Subcutaneous abdominal adipose tissue (tissue), 5 donors: ENCODE data around the gene CERT1.

Experiments
- H3K27ac ChIP-seq: one replicate; pipeline ENCODE4 v1.7.0; 2013; ENCODE audit warnings: low read depth, mild to moderate bottlenecking, inconsistent platforms, low read length, moderate library complexity
- H3K27me3 ChIP-seq, 5 donors: one replicate each; pipeline ENCODE4 v1.7.0; 2013; ENCODE audit warnings: low read length in 5 of 5, inconsistent platforms in 1 of 5; ENCODE audit not compliant: control insufficient read depth in 5 of 5, insufficient read depth in 4 of 5
- H3K36me3 ChIP-seq, 5 donors: one replicate each; pipeline ENCODE4 v1.7.0; 2013; ENCODE audit warnings: low read length in 5 of 5; ENCODE audit not compliant: control insufficient read depth in 5 of 5, insufficient read depth in 5 of 5
- H3K4me1 ChIP-seq, 5 donors: one replicate each; pipeline ENCODE4 v1.7.0; 2013; ENCODE audit warnings: low read length in 5 of 5, mild to moderate bottlenecking in 3 of 5, moderate library complexity in 1 of 5; ENCODE audit not compliant: control insufficient read depth in 5 of 5, insufficient read depth in 5 of 5
- H3K4me3 ChIP-seq, 5 donors: one replicate each; pipeline ENCODE4 v1.7.0; 2013; ENCODE audit warnings: low read length in 5 of 5, low read depth in 1 of 5
- H3K9ac ChIP-seq, 5 donors: one replicate each; pipeline ENCODE4 v1.7.0; 2013; ENCODE audit warnings: low read length in 5 of 5, mild to moderate bottlenecking in 4 of 5, moderate library complexity in 3 of 5
- H3K9me3 ChIP-seq, 5 donors: one replicate each; pipeline ENCODE4 v1.7.0; 2013; ENCODE audit warnings: low read length in 5 of 5; ENCODE audit not compliant: control insufficient read depth in 5 of 5
- donor health status: healthy.
- donor health status: healthy.
- donor health status: healthy.
- donor health status: healthy.
- donor health status: healthy.

The CERT1 gene

DNA sequence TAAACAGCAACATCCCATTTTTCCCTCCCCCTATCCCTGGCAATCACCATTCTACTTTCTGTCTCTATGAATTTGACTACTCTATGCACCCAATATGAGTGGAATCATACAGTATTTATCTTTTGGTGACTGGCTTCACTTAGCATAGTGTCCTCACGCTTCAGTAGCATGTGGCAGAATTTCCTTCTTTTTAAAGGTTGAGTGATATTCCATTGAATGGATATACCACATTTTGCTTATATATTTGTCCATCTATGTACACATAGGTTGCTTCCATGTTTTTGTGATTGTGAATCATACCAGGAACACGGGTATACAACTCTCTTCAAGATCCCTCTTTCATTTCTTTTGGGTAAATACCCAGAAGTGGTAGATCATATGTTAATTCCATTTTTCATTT, 69.9 kb downstream of the CERT1 start:
- Histone ChIP-seq H3K9ac (no peak overlapping the region), H3K9me3 (peaks cover 0 to 10% (median 6%) of the 10 kb centered on the region in 5 donors), H3K4me3 (no peak overlapping the region), H3K4me1 (no peaks in the 10 kb centered on the region), H3K36me3 (no peaks in the 10 kb centered on the region), H3K27me3 (no peaks in the 10 kb centered on the region), H3K27ac (no peak overlapping the region)

DNA sequence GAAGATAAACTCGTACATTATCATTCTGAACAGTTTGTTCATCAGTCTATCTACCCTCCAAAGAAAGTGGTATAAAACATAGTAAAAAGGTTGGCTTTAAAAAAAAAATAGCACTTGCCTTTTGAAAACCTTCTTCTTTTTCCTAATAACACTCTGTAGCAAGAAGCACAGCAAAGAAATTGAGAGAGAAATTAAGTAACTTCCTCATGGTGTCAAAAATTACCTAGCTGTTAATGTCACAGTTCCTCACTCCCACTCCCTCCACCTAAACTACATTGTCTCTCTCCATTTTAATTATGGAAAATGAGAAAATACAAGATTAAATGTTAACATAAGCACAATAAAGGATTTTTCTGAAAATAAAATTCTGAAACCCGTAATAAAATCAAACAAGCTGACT, 72.2 kb downstream of the CERT1 start:
- Histone ChIP-seq H3K27me3 (no peaks in the 10 kb centered on the region), H3K36me3 (peaks cover 0 to 5% (median 0%) of the 10 kb centered on the region in 5 donors)

DNA sequence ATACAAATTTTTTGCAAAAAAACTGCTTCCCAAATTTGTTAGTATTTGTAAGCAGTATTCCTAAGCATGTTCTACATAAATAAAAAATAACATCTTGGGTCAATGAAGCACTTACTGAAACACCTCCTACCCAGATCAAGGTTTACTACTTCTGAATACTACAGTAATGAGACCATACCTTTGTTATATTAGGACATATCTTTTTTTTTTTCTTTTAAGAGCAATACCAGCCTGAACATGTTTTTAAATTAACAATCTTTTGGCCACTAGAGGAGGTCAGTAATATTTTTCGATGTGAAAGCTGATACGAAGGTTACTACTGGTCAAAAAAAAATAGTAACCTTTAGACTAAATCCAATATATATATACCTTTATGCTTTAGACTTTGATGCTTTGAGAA, 72.7 kb downstream of the CERT1 start:
- Histone ChIP-seq H3K4me1 (no peaks in the 10 kb centered on the region), H3K27me3 (no peaks in the 10 kb centered on the region), H3K36me3 (peaks cover 0 to 5% (median 0%) of the 10 kb centered on the region in 5 donors), H3K9me3 (peaks cover 0 to 5% (median 0%) of the 10 kb centered on the region in 5 donors), H3K9ac (no peak overlapping the region), H3K4me3 (no peak overlapping the region), H3K27ac (no peak overlapping the region)

More for the DNA sequence above, 72.2 kb downstream of the CERT1 start:
- Histone ChIP-seq H3K4me1 (no peaks in the 10 kb centered on the region), H3K9me3 (peaks cover 0 to 5% (median 0%) of the 10 kb centered on the region in 5 donors), H3K9ac (no peak overlapping the region), H3K27ac (no peak overlapping the region), H3K4me3 (no peak overlapping the region)

DNA sequence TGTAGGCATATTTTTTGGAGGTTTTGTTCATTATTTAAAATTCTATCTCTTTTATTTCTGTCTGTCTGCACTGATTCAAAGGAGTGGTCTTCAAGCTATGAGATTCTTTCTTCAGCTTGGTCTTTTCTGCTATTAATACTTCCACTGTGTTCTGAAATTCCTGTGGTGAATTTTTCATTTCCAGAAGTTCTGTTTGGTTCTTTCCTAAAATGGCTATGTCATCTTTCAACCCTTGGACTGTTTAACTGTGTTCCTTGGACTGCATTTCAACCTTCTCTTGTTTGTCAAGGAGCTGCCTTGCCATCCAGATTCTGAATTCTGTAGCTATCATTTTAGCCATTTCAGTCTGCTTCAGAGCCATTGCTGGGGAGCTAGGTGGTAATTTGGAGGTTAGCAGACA, 76.3 kb downstream of the CERT1 start:
- Histone ChIP-seq H3K9ac (no peak overlapping the region), H3K4me3 (no peak overlapping the region), H3K36me3 (peaks cover 0 to 5% (median 0%) of the 10 kb centered on the region in 5 donors), H3K27me3 (no peaks in the 10 kb centered on the region), H3K9me3 (no peaks in the 10 kb centered on the region), H3K27ac (no peak overlapping the region), H3K4me1 (no peaks in the 10 kb centered on the region)

DNA sequence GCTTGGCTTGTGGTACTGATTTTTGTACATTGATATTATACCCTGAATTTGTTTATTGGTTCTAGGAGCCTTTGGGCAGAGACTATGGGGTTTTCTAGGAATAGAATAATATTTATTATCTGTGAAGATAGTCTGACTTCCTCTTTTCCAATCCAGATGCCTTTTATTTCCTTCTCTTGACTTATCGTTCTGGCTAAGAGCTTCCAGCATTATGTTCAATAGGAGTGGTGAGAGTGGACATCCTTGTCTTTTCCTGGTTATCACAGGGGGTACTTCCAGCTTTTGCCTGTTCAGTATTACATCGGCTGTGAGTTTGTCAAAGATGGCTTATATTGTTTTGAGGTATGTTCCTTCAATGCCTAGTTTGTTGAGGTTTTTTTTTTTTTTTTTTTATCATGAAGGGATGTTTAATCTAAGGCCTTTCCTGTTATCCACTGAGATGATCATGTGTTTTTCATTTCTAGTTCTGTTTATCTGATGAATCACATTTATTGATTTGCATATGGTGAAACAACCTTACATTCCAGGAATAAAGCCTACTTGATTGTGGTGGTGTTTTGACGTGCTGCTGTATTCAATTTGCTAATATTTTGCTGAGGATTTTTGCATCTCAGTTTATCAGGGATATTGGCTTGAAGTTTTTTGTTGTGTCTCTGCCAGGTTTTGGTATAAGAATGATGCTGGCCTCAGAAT, 77.5 kb downstream of the CERT1 start:
- Histone ChIP-seq H3K4me1 (no peaks in the 10 kb centered on the region), H3K4me3 (no peak overlapping the region), H3K9me3 (no peaks in the 10 kb centered on the region), H3K27me3 (no peaks in the 10 kb centered on the region), H3K27ac (no peak overlapping the region), H3K9ac (no peak overlapping the region), H3K36me3 (peaks cover 0 to 5% (median 0%) of the 10 kb centered on the region in 5 donors)

DNA sequence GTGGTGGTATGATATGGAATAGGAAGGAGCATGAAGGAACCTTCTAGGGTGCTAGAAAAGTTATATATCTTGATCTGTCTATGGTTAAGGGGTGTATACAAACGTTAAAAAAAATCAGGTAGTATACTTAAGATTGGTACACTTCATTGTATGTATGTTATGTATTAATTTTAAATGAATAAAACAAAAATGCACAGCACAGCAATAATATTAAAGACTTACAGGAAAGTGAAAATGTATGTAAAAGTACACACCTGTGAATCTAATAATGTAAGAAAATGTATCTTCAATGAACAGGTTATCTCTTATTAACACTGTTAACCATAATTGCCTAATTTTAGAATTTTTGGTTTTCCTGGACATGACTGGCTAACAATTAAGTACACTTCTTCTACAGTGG, 97.2 kb downstream of the CERT1 start:
- H3K9ac ChIP-seq = no peak overlapping the region
- no peaks in the 10 kb centered on the region for H3K27me3 ChIP-seq
- no peaks in the 10 kb centered on the region for H3K9me3 ChIP-seq
- peaks cover 19 to 44% (median 35%) of the 10 kb centered on the region in 5 donors for H3K36me3 ChIP-seq
- no peak overlapping the region for H3K4me3 ChIP-seq
- no peaks in the 10 kb centered on the region for H3K4me1 ChIP-seq
- H3K27ac ChIP-seq = no peak overlapping the region

DNA sequence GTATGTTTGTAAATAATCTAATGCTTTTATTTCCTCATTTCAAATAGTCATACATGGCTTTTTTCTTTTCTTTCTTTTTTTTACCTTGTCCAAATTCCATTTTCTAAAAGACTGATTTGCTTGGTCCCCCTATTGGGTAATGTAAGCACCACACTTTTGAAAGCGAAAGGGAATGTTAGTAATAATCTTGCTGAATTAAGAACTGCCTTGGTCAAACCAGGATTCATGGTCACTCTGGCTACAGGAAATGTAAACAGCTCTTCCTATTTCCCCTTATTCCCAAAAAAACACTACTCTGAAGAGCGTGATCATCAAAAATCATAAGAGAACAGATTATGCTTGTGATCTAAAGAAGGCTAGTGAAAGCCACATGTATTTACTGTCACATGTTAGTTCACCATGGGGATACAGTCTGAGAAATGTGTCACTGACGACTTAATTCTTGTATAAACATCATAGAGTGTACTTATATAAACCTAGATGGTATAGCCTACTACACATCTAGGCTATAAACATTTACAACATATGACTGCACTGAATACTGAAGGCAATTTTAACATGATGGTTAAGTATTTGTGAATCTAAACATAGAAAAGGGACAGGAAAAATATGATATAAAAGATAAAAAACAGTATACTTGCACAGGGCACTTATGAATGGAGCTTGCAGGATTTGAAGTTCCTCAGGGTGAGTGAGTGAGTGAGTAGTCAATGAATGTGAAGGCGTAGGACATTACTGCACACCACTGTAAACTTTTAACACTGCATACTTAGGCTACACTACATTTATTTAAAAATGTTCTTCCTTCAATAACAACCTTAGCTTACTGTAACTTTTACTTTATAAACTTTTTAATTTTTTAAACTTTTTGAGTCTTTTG, 99.1 kb downstream of the CERT1 start:
- Histone ChIP-seq H3K4me3 (no peak overlapping the region), H3K36me3 (peaks cover 6 to 45% (median 25%) of the 10 kb centered on the region in 5 donors), H3K27me3 (no peaks in the 10 kb centered on the region), H3K4me1 (no peaks in the 10 kb centered on the region), H3K9ac (no peak overlapping the region), H3K27ac (no peak overlapping the region), H3K9me3 (no peaks in the 10 kb centered on the region)

DNA sequence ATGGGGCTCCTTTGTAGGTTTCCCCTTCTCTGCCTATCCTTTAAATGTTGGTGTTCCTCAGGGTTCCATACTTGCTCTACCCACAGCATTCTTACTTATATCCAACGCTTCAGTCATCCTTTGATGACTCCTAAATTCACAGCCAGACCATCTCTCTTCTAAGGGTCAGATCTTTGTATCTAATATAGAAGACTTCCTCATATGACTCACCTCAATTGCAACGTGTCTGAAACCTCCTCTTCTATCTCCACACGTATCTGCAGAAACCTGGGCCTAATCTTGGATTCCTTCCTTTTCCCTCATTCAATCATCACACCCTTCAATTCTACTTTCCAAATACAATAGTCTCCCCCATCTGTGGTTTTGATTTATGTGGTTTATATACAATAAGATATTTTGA, 106.1 kb downstream of the CERT1 start:
- Histone ChIP-seq H3K27me3 (no peaks in the 10 kb centered on the region), H3K4me1 (no peaks in the 10 kb centered on the region), H3K27ac (no peak overlapping the region), H3K9me3 (no peaks in the 10 kb centered on the region), H3K9ac (no peak overlapping the region), H3K4me3 (no peak overlapping the region), H3K36me3 (peaks cover 8 to 50% (median 34%) of the 10 kb centered on the region in 5 donors)

DNA sequence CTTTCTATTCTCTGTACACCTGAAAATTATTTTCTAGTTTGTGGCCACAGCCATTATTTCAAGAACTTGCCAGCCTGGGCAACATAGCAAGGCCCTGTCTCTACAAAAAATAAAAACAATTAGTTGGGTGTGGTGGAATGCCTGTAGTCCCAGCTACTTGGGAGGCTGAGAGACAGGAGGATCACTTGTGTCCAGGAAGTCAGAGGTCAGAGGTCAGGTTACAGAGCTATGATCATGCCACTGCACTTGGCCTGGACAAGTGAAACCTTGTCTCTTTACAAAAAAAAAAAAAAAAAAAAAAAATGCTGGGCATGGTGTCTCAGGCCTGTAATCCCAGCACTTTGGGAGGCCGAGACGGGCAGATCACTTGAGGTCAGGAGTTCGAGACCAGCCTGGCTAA, 116.2 kb downstream of the CERT1 start:
- H3K4me1 ChIP-seq = no peaks in the 10 kb centered on the region
- peaks cover 19 to 38% (median 22%) of the 10 kb centered on the region in 5 donors for H3K36me3 ChIP-seq
- no peak overlapping the region for H3K9ac ChIP-seq
- no peak overlapping the region for H3K4me3 ChIP-seq
- no peak overlapping the region for H3K27ac ChIP-seq
- H3K27me3 ChIP-seq = no peaks in the 10 kb centered on the region
- no peaks in the 10 kb centered on the region for H3K9me3 ChIP-seq

DNA sequence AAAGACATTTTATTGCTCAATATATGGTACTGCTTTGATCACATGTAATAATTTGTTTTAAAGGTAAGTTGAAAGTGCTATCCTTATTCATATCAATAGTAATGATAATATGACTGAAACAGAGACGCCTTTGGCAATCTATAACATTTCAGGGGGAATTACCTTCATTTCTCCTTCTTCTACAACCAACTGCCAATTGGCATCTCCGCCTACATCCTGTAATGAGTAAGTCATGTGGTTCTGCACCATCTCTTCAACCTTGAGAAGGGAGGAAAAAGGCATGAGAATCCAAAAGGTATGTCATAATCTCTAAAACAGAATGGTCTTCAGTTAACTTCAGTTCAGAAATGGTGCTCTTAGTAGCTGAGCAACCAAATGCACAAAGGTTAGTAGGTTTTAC, 122.0 kb downstream of the CERT1 start:
- Histone ChIP-seq H3K4me1 (no peaks in the 10 kb centered on the region), H3K27ac (no peak overlapping the region), H3K4me3 (no peak overlapping the region), H3K27me3 (no peaks in the 10 kb centered on the region), H3K36me3 (peaks cover 24 to 54% (median 31%) of the 10 kb centered on the region in 5 donors), H3K9me3 (no peaks in the 10 kb centered on the region), H3K9ac (no peak overlapping the region)
